ENCODE results near the gene GSTO1. TPM values are rescaled to one million over a fixed set of nuclear protein-coding genes. Genes with fewer than 3 reads are reported as not detected.

Gene GSTO1
- total and polyA plus RNA-seq, 9 of the 15 experiments (the other 6 are each of a cell fraction or from before 2014, with no cell fraction given) = 136 to 592 (median 237) TPM

DNA sequence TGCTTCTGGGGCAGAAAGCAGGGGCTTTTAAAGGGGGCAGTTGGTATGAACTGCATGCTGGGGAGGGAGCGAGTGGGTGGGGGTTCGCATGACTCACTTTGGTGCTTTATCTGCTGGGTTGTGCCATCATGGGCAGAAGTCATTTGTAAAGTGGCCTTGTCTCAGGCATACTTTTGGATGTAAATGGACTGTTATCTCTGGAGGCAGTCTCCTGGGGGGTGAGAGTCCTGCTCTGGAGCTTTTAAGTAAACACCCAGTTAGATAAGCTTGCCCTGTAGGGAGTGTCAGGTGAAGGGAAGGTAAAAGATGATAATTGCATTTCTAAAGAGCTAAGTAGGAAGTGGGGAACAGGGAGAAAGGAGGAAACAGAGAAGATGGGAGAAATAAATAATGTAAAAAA, 1.6 kb upstream of the GSTO1 start (continued):
- TF ChIP-seq, protein P1, sequence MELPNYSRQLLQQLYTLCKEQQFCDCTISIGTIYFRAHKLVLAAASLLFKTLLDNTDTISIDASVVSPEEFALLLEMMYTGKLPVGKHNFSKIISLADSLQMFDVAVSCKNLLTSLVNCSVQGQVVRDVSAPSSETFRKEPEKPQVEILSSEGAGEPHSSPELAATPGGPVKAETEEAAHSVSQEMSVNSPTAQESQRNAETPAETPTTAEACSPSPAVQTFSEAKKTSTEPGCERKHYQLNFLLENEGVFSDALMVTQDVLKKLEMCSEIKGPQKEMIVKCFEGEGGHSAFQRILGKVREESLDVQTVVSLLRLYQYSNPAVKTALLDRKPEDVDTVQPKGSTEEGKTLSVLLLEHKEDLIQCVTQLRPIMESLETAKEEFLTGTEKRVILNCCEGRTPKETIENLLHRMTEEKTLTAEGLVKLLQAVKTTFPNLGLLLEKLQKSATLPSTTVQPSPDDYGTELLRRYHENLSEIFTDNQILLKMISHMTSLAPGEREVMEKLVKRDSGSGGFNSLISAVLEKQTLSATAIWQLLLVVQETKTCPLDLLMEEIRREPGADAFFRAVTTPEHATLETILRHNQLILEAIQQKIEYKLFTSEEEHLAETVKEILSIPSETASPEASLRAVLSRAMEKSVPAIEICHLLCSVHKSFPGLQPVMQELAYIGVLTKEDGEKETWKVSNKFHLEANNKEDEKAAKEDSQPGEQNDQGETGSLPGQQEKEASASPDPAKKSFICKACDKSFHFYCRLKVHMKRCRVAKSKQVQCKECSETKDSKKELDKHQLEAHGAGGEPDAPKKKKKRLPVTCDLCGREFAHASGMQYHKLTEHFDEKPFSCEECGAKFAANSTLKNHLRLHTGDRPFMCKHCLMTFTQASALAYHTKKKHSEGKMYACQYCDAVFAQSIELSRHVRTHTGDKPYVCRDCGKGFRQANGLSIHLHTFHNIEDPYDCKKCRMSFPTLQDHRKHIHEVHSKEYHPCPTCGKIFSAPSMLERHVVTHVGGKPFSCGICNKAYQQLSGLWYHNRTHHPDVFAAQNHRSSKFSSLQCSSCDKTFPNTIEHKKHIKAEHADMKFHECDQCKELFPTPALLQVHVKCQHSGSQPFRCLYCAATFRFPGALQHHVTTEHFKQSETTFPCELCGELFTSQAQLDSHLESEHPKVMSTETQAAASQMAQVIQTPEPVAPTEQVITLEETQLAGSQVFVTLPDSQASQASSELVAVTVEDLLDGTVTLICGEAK (IDR thresholded peaks at IDR 0.05) = no peak
- TF ChIP-seq, protein P1 (CRISPR knock-in tag; IDR thresholded peaks at IDR 0.05) = no peak
- TF ChIP-seq NCOR1 (IDR thresholded peaks at IDR 0.05) (peak; percentile 86), CBFA2T2 (conservative IDR thresholded peaks at IDR 0.05) (peak; percentile 90), HNRNPL (IDR thresholded peaks at IDR 0.05; ENCODE audit: low read depth, low read length) (0 out of 2 replicates have a peak, but pooled peaks have one; percentile 29), HMGN3 (IDR thresholded peaks at IDR 0.05; ENCODE audit: borderline replicate concordance, extremely low read depth, insufficient read length, low read depth, low read length) (peak; percentile 35), SMARCA4 (IDR thresholded peaks at IDR 0.05) (peak; percentile 88), MEIS2 (IDR thresholded peaks at IDR 0.05; ENCODE audit: partially characterized antibody) (peak; percentile 25), TARDBP (IDR thresholded peaks at IDR 0.05) (no peak), U2AF2 (optimal IDR thresholded peaks at IDR 0.05; ENCODE audit: low read depth, low read length) (no peak), TAL1 (IDR thresholded peaks at IDR 0.05) (peak; percentile 72; the same call in 1 of the 2 replicates), HDAC3 (IDR thresholded peaks at IDR 0.05; ENCODE audit: borderline replicate concordance, partially characterized antibody) (peak; percentile 28), ZBTB7A (IDR thresholded peaks at IDR 0.05; ENCODE audit: borderline replicate concordance, control insufficient read depth, low read depth, low read length) (peak; percentile 41; the same call in 1 of the 2 replicates), MTA3 (IDR thresholded peaks at IDR 0.05; ENCODE audit: borderline replicate concordance) (peak; percentile 29; the same call in 1 of the 2 replicates), CBFA2T3 (IDR thresholded peaks at IDR 0.05) (peak; percentile 95), EGR1 (conservative IDR thresholded peaks at IDR 0.05) (peak; percentile 76), TRIM24 (IDR thresholded peaks at IDR 0.05) (peak in 1 of 2 experiments; percentile 75; a peak in 2 of 4 replicates), MYNN (IDR thresholded peaks at IDR 0.05) (peak; percentile 93), MYNN (CRISPR knock-in tag; IDR thresholded peaks at IDR 0.05) (no peak)
- TF ChIP-seq, protein P2, sequence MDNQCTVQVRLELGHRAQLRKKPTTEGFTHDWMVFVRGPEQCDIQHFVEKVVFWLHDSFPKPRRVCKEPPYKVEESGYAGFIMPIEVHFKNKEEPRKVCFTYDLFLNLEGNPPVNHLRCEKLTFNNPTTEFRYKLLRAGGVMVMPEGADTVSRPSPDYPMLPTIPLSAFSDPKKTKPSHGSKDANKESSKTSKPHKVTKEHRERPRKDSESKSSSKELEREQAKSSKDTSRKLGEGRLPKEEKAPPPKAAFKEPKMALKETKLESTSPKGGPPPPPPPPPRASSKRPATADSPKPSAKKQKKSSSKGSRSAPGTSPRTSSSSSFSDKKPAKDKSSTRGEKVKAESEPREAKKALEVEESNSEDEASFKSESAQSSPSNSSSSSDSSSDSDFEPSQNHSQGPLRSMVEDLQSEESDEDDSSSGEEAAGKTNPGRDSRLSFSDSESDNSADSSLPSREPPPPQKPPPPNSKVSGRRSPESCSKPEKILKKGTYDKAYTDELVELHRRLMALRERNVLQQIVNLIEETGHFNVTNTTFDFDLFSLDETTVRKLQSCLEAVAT (IDR thresholded peaks at IDR 0.05) = no peak
